GM10266 (cell line): ENCODE data around the gene FAR2.

Experiments
- DNase-seq: peaks from one replicate; pipeline ENCODE4 v3.0.0; 2012; ENCODE audit errors: extremely low spot score
- CTCF ChIP-seq: IDR thresholded peaks from 2 replicates; pipeline ENCODE4 v1.5.1; 2012; ENCODE audit warnings: mild to moderate bottlenecking, low read depth; ENCODE audit not compliant: control insufficient read depth, insufficient read depth; ENCODE audit errors: missing control alignments

Gene FAR2

GRCh38 chr12:29310899-29311298 lies 161.8 kb downstream of the FAR2 start:
- DNase-seq: no peak
- no peak for TF ChIP-seq CTCF

- TF ChIP-seq CTCF: no peak
- DNase-seq: no peak
These were observed 165.3 kb downstream of the FAR2 start for GRCh38 chr12:29314416-29314815.

DNA sequence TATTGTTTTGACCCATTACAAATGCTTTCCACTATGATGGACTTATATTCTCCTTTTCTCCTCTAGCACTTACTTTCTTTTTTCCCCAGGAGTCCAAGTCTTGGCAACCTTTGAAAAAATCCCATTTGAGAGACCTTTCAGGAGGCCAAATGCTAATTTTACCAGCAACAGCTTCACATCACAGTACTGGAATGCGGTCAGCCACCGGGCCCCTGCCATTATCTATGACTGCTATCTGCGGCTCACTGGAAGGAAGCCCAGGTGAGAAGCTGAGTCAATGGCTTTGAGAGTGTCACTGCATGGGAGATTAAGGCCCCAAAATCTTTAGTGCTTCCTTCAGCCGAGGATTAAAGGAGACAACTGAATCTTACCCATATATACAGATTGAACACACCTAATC lies 167.7 kb downstream of the FAR2 start:
- no peak for TF ChIP-seq CTCF
- DNase-seq: no peak

GRCh38 chr12:29317556-29318363 lies 168.7 kb downstream of the FAR2 start:
- TF ChIP-seq CTCF: peak; percentile 94
- DNase-seq: peak; percentile 51

DNA sequence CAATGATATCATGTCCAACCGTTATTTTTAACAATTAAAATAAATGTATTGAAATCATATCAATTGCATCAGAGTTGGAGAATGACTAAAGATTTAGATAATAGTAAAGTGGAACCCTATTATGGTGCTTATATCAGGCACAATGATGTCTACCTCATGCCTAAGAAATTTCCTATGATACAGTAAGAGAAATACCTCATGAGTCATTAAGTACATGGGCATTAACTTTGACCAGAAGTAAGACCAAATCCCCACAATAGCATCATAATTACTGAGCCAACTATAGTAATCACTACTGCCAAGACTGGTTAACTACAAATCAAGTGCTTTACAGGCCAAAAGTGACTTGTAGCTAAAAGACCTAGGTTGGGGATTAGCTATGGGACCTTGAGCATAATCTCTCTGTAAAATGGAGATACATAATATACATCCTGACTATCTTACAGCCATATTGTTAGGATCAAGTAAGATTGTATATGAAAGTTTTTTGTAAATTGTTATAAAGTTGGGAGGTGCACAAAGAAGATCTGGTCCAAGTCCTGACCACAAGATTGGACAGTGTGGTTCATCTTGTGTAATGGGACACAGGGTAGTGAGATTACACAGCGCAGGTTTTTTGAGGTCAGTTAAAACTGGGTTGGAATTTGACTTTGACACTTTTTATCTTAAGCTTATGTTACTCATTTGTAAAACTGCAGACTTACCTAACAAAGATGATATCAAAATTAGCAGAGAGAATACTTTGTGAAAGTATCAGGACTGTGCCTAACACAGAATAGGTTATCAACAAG lies 171.4 kb downstream of the FAR2 start:
- no peak for DNase-seq
- no peak for TF ChIP-seq CTCF

DNA sequence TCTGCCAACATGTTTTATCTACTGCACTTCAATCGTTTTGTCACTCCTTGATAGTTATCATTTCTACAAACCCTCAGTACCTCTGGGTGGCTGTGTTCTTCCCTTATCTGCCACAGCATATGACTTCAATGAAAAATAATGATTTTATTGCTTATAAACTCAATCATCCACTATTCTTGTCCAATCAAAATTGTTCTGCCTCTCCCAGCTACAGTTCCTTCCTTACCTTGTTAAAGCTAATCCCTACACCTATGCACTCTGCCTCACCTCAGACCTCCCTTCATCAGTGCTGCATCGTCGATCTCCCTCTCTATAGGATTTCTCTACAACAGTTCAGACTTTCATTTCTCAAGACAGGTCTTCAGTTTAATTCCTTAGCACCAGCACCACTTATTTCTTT lies 173.1 kb downstream of the FAR2 start:
- TF ChIP-seq CTCF: no peak

DNA sequence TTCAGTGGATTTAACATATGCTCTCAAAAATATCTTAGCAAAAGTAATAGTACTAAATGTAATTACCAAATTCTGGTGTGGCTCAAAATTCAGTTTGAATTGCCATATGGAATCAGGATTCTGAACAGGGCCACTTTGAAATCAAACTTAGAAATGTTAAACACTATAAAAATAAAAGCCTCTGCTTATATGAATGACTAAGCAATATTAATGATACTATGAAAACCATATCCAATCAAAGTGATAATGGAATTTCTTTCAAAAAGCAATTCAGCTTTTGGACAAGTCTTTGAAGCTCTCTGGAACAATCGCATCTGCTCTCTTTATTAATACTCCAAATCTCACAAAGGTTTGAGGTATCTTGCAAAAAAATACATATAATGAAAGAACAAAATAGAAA lies 180.3 kb downstream of the FAR2 start:
- DNase-seq: no peak
- no peak for TF ChIP-seq CTCF

More for the DNA sequence above, 173.1 kb downstream of the FAR2 start:
- DNase-seq: no peak
